Astrocyte (in vitro differentiated cells and primary cell): Measurements from ENCODE around the gene TMEM114. TPM values are rescaled to one million over a fixed set of nuclear protein-coding genes. Genes with fewer than 3 reads are reported as not detected.

Experiments
- DNase-seq: peaks from one replicate; pipeline ENCODE4 v3.0.0-alpha.2; 2010; ENCODE audit warnings: low read depth
- FAIRE-seq: peaks from 2 replicates; lab custom pipeline; 2011; peaks lifted over from hg19 to GRCh38; lab: Jason Lieb, UNC
- H2AFZ ChIP-seq: 2 replicates; pipeline ENCODE4 v1.6.0; 2012; ENCODE audit warnings: low read depth, low read length, inconsistent platforms
- H3K27ac ChIP-seq: 2 replicates; pipeline ENCODE4 v1.5.1; 2011; ENCODE audit warnings: low read depth, low read length, inconsistent platforms
- H3K27me3 ChIP-seq: 2 replicates; pipeline ENCODE4 v1.6.0; 2011; ENCODE audit warnings: low read length, inconsistent platforms; ENCODE audit not compliant: insufficient read depth
- H3K36me3 ChIP-seq: 2 replicates; pipeline ENCODE4 v1.5.1; 2011; ENCODE audit warnings: low read length, inconsistent platforms; ENCODE audit not compliant: insufficient read depth
- H3K4me1 ChIP-seq: 2 replicates; pipeline ENCODE4 v1.5.1; 2011; ENCODE audit warnings: low read length, inconsistent platforms; ENCODE audit not compliant: insufficient read depth
- H3K4me2 ChIP-seq: 2 replicates; pipeline ENCODE4 v1.6.0; 2012; ENCODE audit warnings: low read length, inconsistent platforms
- H3K4me3 ChIP-seq: 2 replicates; pipeline ENCODE4 v1.5.1; 2011; ENCODE audit warnings: low read depth, mild to moderate bottlenecking, low read length, inconsistent platforms; ENCODE audit not compliant: insufficient read depth
- H3K79me2 ChIP-seq: 2 replicates; pipeline ENCODE4 v1.6.0; 2012; ENCODE audit warnings: mild to moderate bottlenecking, low read length, inconsistent platforms; ENCODE audit not compliant: insufficient read depth
- H3K9ac ChIP-seq: 2 replicates; pipeline ENCODE4 v1.6.0; 2012; ENCODE audit warnings: mild to moderate bottlenecking, low read length, inconsistent platforms
- H3K9me3 ChIP-seq: 2 replicates; pipeline ENCODE4 v1.5.1; 2012; ENCODE audit warnings: low read depth, mild to moderate bottlenecking, low read length, inconsistent platforms; ENCODE audit not compliant: insufficient read depth
- H4K20me1 ChIP-seq: 2 replicates; pipeline ENCODE4 v1.6.0; 2012; ENCODE audit warnings: low read length, inconsistent platforms; ENCODE audit not compliant: insufficient read depth
- H3K27ac Mint-ChIP-seq: one replicate; pipeline ENCODE4 v1.8.0; 2021; ENCODE audit warnings: mild to moderate bottlenecking, mixed read lengths; ENCODE audit not compliant: unreplicated experiment
- H3K27me3 Mint-ChIP-seq: one replicate; pipeline ENCODE4 v1.8.0; 2021; ENCODE audit warnings: low read depth, mixed read lengths; ENCODE audit not compliant: unreplicated experiment
- H3K36me3 Mint-ChIP-seq: one replicate; pipeline ENCODE4 v1.8.0; 2021; ENCODE audit warnings: low read depth, mixed read lengths; ENCODE audit not compliant: unreplicated experiment
- H3K4me1 Mint-ChIP-seq: one replicate; pipeline ENCODE4 v1.8.0; 2021; ENCODE audit warnings: low read depth, mixed read lengths; ENCODE audit not compliant: unreplicated experiment
- H3K4me3 Mint-ChIP-seq: one replicate; pipeline ENCODE4 v1.8.0; 2021; ENCODE audit warnings: mild to moderate bottlenecking, moderate library complexity, mixed read lengths; ENCODE audit not compliant: unreplicated experiment
- H3K9me3 Mint-ChIP-seq: one replicate; pipeline ENCODE4 v1.8.0; 2021; ENCODE audit warnings: mild to moderate bottlenecking, mixed read lengths; ENCODE audit not compliant: unreplicated experiment
- CTCF ChIP-seq: IDR thresholded peaks from 2 replicates; pipeline ENCODE4 v1.5.1; 2011; ENCODE audit warnings: low read depth, mild to moderate bottlenecking, inconsistent platforms, low read length, moderate library complexity; ENCODE audit not compliant: insufficient read depth
- EZH2 ChIP-seq: IDR thresholded peaks from 2 replicates; pipeline ENCODE4 v1.6.1; 2012; ENCODE audit warnings: mild to moderate bottlenecking, low read length, inconsistent platforms; ENCODE audit not compliant: insufficient read depth
- total RNA-seq: library from RNA; stranded (reverse); gene quantifications from 2 replicates; pipeline ENCODE4 v1.2.1, GENCODE V29; 2021

Gene TMEM114
- total RNA-seq, 1 donor from 2014 or later: not detected

- Mint-ChIP-seq H3K27me3 (peaks cover 22% of the 10 kb centered on the region), H3K4me3 (no peak overlapping the region), H3K9me3 (no peaks in the 10 kb centered on the region), H3K4me1 (no peaks in the 10 kb centered on the region), H3K27ac (no peak overlapping the region), H3K36me3 (no peaks in the 10 kb centered on the region)
- Histone ChIP-seq H3K9me3 (no peaks in the 10 kb centered on the region), H3K27me3 (no peaks in the 10 kb centered on the region), H3K9ac (no peak overlapping the region), H3K4me2 (no peak overlapping the region), H3K4me1 (no peaks in the 10 kb centered on the region), H3K4me3 (no peak overlapping the region), H2AFZ (no peak overlapping the region), H4K20me1 (no peaks in the 10 kb centered on the region), H3K79me2 (no peaks in the 10 kb centered on the region), H3K36me3 (no peaks in the 10 kb centered on the region), H3K27ac (no peak overlapping the region)
- DNase-seq (no peak), FAIRE-seq (no peak)
- TF ChIP-seq EZH2 (no peak), CTCF (no peak)
Measured at GRCh38 chr16:8552487-8553221, 37.7 kb downstream of the TMEM114 start.

GRCh38 chr16:8551388-8552332, 38.7 kb downstream of the TMEM114 start:
- Mint-ChIP-seq H3K4me1 (no peaks in the 10 kb centered on the region), H3K36me3 (no peaks in the 10 kb centered on the region), H3K27me3 (peaks cover 25% of the 10 kb centered on the region), H3K9me3 (no peaks in the 10 kb centered on the region), H3K27ac (no peak overlapping the region), H3K4me3 (no peak overlapping the region)
- FAIRE-seq (no peak), DNase-seq (no peak)
- TF ChIP-seq EZH2: no peak
- TF ChIP-seq CTCF: no peak
- H3K4me2 ChIP-seq: no peak overlapping the region
- no peaks in the 10 kb centered on the region for H3K9me3 ChIP-seq
- no peaks in the 10 kb centered on the region for H3K4me1 ChIP-seq
- no peaks in the 10 kb centered on the region for H3K27me3 ChIP-seq
- no peaks in the 10 kb centered on the region for H3K79me2 ChIP-seq
- no peak overlapping the region for H3K4me3 ChIP-seq
- H4K20me1 ChIP-seq: no peaks in the 10 kb centered on the region
- H2AFZ ChIP-seq: no peak overlapping the region
- no peaks in the 10 kb centered on the region for H3K36me3 ChIP-seq
- H3K9ac ChIP-seq: no peak overlapping the region
- no peak overlapping the region for H3K27ac ChIP-seq
